Transverse colon (tissue), 4 donors: ENCODE measurements around the gene PNMA8C.

Experiments used
- EP300 ChIP-seq: sonication (generic); formaldehyde crosslinking; IDR thresholded peaks from one replicate; pipeline ENCODE4 v1.6.1; 2017; ENCODE audit warnings: antibody characterized with exemption, low read depth
- POLR2A ChIP-seq: fragments of 450-650 bp; IDR thresholded peaks from one replicate; pipeline ENCODE4 v1.6.1; 2016; ENCODE audit warnings: antibody characterized with exemption, mild to moderate bottlenecking, moderate library complexity
- POLR2AphosphoS5 ChIP-seq, 3 donors: sonication (generic); formaldehyde crosslinking; IDR thresholded peaks; one replicate each; pipeline ENCODE4 v1.6.1; 2016; ENCODE audit warnings: antibody characterized with exemption in 3 of 3
- TF ChIP-seq, protein P1 (sequence below), 5 experiments: fragments of 200-600 bp in 3 of 5; fragments of 450-650 bp in 2 of 5; sonication (generic) in 3 of 5; IDR thresholded peaks; 1 replicate in 2 of 5; 2 replicates in 3 of 5; pipeline ENCODE4 v1.5.1; 2016 to 2017; ENCODE audit warnings: antibody characterized with exemption in 5 of 5, inconsistent platforms in 3 of 5, mild to moderate bottlenecking in 2 of 5, moderate library complexity in 1 of 5

DNA sequence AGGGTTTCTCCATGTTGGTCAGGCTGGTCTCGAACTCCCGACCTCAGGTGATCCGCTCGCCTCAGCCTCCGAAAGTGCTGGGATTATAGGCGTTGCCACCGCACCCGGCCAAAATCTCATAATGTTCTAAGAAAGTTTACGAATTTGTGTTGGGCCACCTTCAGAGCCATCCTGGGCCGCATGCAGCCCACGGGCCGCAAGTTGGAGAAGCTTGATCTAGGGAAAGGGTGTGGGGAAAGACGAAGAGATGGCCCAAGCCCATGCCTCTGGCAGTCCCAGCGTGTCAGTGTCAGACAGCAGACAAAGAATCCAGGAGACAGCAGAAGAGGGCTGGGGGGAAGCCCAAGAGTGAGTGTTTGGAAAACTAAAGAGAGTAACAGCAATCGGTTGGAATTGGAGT, 17.3 kb upstream of the PNMA8C start:
- TF ChIP-seq, protein P1, sequence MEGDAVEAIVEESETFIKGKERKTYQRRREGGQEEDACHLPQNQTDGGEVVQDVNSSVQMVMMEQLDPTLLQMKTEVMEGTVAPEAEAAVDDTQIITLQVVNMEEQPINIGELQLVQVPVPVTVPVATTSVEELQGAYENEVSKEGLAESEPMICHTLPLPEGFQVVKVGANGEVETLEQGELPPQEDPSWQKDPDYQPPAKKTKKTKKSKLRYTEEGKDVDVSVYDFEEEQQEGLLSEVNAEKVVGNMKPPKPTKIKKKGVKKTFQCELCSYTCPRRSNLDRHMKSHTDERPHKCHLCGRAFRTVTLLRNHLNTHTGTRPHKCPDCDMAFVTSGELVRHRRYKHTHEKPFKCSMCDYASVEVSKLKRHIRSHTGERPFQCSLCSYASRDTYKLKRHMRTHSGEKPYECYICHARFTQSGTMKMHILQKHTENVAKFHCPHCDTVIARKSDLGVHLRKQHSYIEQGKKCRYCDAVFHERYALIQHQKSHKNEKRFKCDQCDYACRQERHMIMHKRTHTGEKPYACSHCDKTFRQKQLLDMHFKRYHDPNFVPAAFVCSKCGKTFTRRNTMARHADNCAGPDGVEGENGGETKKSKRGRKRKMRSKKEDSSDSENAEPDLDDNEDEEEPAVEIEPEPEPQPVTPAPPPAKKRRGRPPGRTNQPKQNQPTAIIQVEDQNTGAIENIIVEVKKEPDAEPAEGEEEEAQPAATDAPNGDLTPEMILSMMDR (IDR thresholded peaks at IDR 0.05) = no peak
- no peak for TF ChIP-seq POLR2AphosphoS5 (IDR thresholded peaks at IDR 0.05)
- TF ChIP-seq EP300 = no peak
- no peak for TF ChIP-seq POLR2A
